H9 (cell line): ENCODE data around the gene GALNT2. TPM values are rescaled to one million over a fixed set of nuclear protein-coding genes. Genes with fewer than 3 reads are reported as not detected.

Source experiments
- DNase-seq: peaks from one replicate; pipeline ENCODE4 v3.0.0-alpha.2; 2017
- H2AFZ ChIP-seq: one replicate; pipeline ENCODE4 v1.6.1; 2013; ENCODE audit warnings: mild to moderate bottlenecking, low read length, control low read depth, moderate library complexity
- H2AK5ac ChIP-seq: 2 replicates; pipeline ENCODE4 v1.6.1; 2013; ENCODE audit warnings: low read length, control low read depth, mixed read lengths; ENCODE audit not compliant: insufficient read length
- H2BK120ac ChIP-seq: one replicate; pipeline ENCODE4 v1.6.1; 2013; ENCODE audit warnings: low read depth, mild to moderate bottlenecking, low read length, control low read depth, inconsistent platforms; ENCODE audit not compliant: poor library complexity, severe bottlenecking
- H2BK12ac ChIP-seq: 2 replicates; pipeline ENCODE4 v1.6.1; 2013; ENCODE audit warnings: low read length, control low read depth, mixed read lengths, low read depth; ENCODE audit not compliant: insufficient read length
- H2BK15ac ChIP-seq: 2 replicates; pipeline ENCODE4 v1.6.1; 2013; ENCODE audit warnings: low read depth, low read length, control low read depth
- H2BK20ac ChIP-seq: one replicate; pipeline ENCODE4 v1.6.1; 2013; ENCODE audit warnings: low read depth, mild to moderate bottlenecking, low read length, control low read depth, inconsistent platforms; ENCODE audit not compliant: poor library complexity, severe bottlenecking
- H2BK5ac ChIP-seq: 2 replicates; pipeline ENCODE4 v1.6.1; 2013; ENCODE audit warnings: low read length, control low read depth, mixed read lengths; ENCODE audit not compliant: insufficient read length
- H3K14ac ChIP-seq: 2 replicates; pipeline ENCODE4 v1.6.1; 2013; ENCODE audit warnings: low read length, control low read depth; ENCODE audit not compliant: insufficient read depth
- H3K18ac ChIP-seq: 2 replicates; pipeline ENCODE4 v1.6.1; 2013; ENCODE audit warnings: low read depth, mild to moderate bottlenecking, mixed read lengths, low read length, control low read depth; ENCODE audit not compliant: insufficient read length
- H3K23ac ChIP-seq: 2 replicates; pipeline ENCODE4 v1.6.1; 2013; ENCODE audit warnings: low read length, control low read depth, mixed read lengths, low read depth; ENCODE audit not compliant: insufficient read length
- H3K23me2 ChIP-seq: 2 replicates; pipeline ENCODE4 v1.6.1; 2013; ENCODE audit warnings: low read depth, mild to moderate bottlenecking, mixed read lengths, low read length, control low read depth; ENCODE audit not compliant: insufficient read length, poor library complexity, severe bottlenecking
- H3K27ac ChIP-seq: 2 replicates; pipeline ENCODE4 v1.5.1; 2013; ENCODE audit warnings: low read length, control low read depth, mixed read lengths, low read depth; ENCODE audit not compliant: insufficient read length
- H3K27me3 ChIP-seq: 2 replicates; pipeline ENCODE4 v1.6.1; 2013; ENCODE audit warnings: low read length, control low read depth, inconsistent platforms; ENCODE audit not compliant: insufficient read depth
- H3K4ac ChIP-seq: 2 replicates; pipeline ENCODE4 v1.6.1; 2013; ENCODE audit warnings: low read depth, mild to moderate bottlenecking, control low read depth, inconsistent platforms, low read length, moderate library complexity
- H3K4me1 ChIP-seq: 2 replicates; pipeline ENCODE4 v1.6.1; 2013; ENCODE audit warnings: low read length, control low read depth, inconsistent platforms; ENCODE audit not compliant: insufficient read depth
- H3K4me2 ChIP-seq: 2 replicates; pipeline ENCODE4 v1.6.1; 2013; ENCODE audit warnings: low read length, control low read depth, mixed read lengths; ENCODE audit not compliant: insufficient read length, insufficient read depth
- H3K56ac ChIP-seq: 2 replicates; pipeline ENCODE4 v1.6.1; 2013; ENCODE audit warnings: low read depth, mild to moderate bottlenecking, mixed read lengths, low read length, control low read depth; ENCODE audit not compliant: insufficient read length
- H3K79me1 ChIP-seq: 2 replicates; pipeline ENCODE4 v1.6.1; 2013; ENCODE audit warnings: low read depth, mild to moderate bottlenecking, moderate library complexity, low read length, control low read depth, inconsistent platforms; ENCODE audit not compliant: insufficient read depth, poor library complexity, severe bottlenecking
- H3K79me2 ChIP-seq: 2 replicates; pipeline ENCODE4 v1.6.1; 2013; ENCODE audit warnings: low read length, control low read depth, inconsistent platforms; ENCODE audit not compliant: insufficient read depth
- H3K9ac ChIP-seq: 2 replicates; pipeline ENCODE4 v1.6.1; 2013; ENCODE audit warnings: low read length, control low read depth, mixed read lengths; ENCODE audit not compliant: insufficient read length; ENCODE audit errors: extremely low read depth
- H3K9me3 ChIP-seq: one replicate; pipeline ENCODE4 v1.6.1; 2013; ENCODE audit warnings: low read depth, low read length, inconsistent platforms; ENCODE audit not compliant: control insufficient read depth
- H3T11ph ChIP-seq: one replicate; pipeline ENCODE4 v1.6.1; 2013; ENCODE audit warnings: mild to moderate bottlenecking, low read length, control low read depth, inconsistent platforms
- H4K20me1 ChIP-seq: one replicate; pipeline ENCODE4 v1.6.1; 2013; ENCODE audit not compliant: control insufficient read depth, insufficient read length, insufficient read depth
- H4K5ac ChIP-seq: 2 replicates; pipeline ENCODE4 v1.6.1; 2013; ENCODE audit warnings: low read depth, mild to moderate bottlenecking, mixed read lengths, low read length, control low read depth; ENCODE audit not compliant: insufficient read length
- H4K8ac ChIP-seq: replicated peaks from 2 replicates; pipeline ENCODE4 v1.6.1; 2013; ENCODE audit warnings: low read length, control low read depth, mixed read lengths, low read depth; ENCODE audit not compliant: insufficient read length
- H4K91ac ChIP-seq: 2 replicates; pipeline ENCODE4 v1.6.1; 2013; ENCODE audit warnings: low read depth, mild to moderate bottlenecking, moderate library complexity, mixed read lengths, low read length, control low read depth; ENCODE audit not compliant: insufficient read length
- H3K27ac Mint-ChIP-seq, 3 experiments: 2 replicates in 2 of 3; 3 replicates in 1 of 3; pipeline ENCODE4 v1.8.0; 2020 to 2021; ENCODE audit warnings: mixed read lengths in 3 of 3, mild to moderate bottlenecking in 1 of 3, moderate library complexity in 1 of 3
- H3K27me3 Mint-ChIP-seq: 2 replicates; pipeline ENCODE4 v1.8.0; 2021; ENCODE audit warnings: low read depth, mild to moderate bottlenecking, moderate library complexity, mixed read lengths
- H3K36me3 Mint-ChIP-seq, 3 experiments: 2 replicates in 2 of 3; 3 replicates in 1 of 3; pipeline ENCODE4 v1.8.0; 2020 to 2021; ENCODE audit warnings: low read depth in 3 of 3, mixed read lengths in 3 of 3; ENCODE audit not compliant: insufficient read depth in 1 of 3
- H3K4me1 Mint-ChIP-seq, 2 experiments: 2 replicates each; pipeline ENCODE4 v1.8.0; 2020; ENCODE audit warnings: mixed read lengths in 2 of 2
- H3K4me3 Mint-ChIP-seq, 2 experiments: 2 replicates in 1 of 2; 3 replicates in 1 of 2; pipeline ENCODE4 v1.8.0; 2020 to 2021; ENCODE audit warnings: mild to moderate bottlenecking in 2 of 2, mixed read lengths in 2 of 2, moderate library complexity in 1 of 2
- H3K9me3 Mint-ChIP-seq, 2 experiments: 2 replicates in 1 of 2; 3 replicates in 1 of 2; pipeline ENCODE4 v1.8.0; 2020; ENCODE audit warnings: mild to moderate bottlenecking in 2 of 2, mixed read lengths in 2 of 2, moderate library complexity in 1 of 2
- WGBS: extraction: QIAGEN DNeasy Blood & Tissue Kit; methylation state at CpG from one replicate; pipeline ENCODE4 v1.1.7; 2013; ENCODE audit warnings: missing lambda C conversion rate, low lambda C conversion rate, mixed read lengths; ENCODE audit not compliant: insufficient read length; ENCODE audit errors: extremely low coverage; 5-methylcytosine and 5-hydroxymethylcytosine counted together
- total RNA-seq: library from RNA; stranded (reverse); gene quantifications from 2 replicates; pipeline ENCODE4 v1.2.1, GENCODE V29; 2021
- TF ChIP-seq, protein P1 (sequence below): fragments of 200-600 bp; sonication (generic); conservative IDR thresholded peaks from 3 replicates; pipeline ENCODE4 v1.8.0; 2021; ENCODE audit warnings: antibody characterized with exemption, mild to moderate bottlenecking

Gene GALNT2
- total RNA-seq, 1 experiment from 2014 or later, result 57.6 TPM

DNA sequence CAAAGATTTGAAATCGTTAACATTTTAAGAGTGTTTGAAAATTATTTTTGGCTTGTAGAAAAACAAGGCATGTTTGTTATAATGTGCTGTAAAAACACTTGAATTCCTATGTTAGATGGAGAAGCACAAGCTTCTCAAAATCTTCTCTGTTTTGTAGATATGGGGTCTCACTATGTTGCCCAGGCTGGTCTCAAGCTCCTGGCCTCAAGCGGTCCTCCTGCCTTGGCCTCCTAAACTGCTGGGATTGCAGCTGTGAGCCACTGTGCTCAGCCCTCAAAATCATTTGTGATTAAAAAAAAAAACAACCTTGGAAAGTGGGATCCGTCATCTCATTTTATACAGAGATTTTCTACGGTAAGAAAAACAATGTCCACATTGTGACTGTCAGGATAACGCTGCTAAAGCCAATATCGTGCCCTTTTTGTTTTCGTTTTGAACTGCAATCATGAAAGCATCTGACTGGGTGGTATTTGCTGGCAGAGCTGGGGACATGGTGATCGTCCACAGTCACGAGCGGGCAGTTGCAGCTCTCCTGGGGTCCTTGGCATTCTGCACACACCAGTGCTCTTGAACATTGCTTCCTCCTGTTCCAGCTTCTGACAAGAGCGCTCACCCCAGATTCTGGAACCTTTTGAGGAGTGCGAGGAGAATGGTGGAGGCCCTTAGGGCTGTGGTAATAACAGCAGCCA is 246.6 kb downstream of the GALNT2 start:
- no peak for DNase-seq
- Histone ChIP-seq H3K23ac (no peak overlapping the region), H2BK12ac (no peak overlapping the region), H3K4me2 (no peak overlapping the region), H3K23me2 (peaks cover 3% of the 10 kb centered on the region), H3K79me1 (no peaks in the 10 kb centered on the region), H2BK20ac (no peak overlapping the region), H2BK120ac (no peak overlapping the region), H3K9ac (no peak overlapping the region), H2BK15ac (no peak overlapping the region), H3K27ac (no peak overlapping the region), H3K79me2 (no peaks in the 10 kb centered on the region), H4K5ac (no peak overlapping the region), H2AK5ac (no peak overlapping the region), H2BK5ac (no peak overlapping the region), H3K27me3 (no peaks in the 10 kb centered on the region), H3K18ac (no peak overlapping the region), H3K4me1 (no peaks in the 10 kb centered on the region), H4K20me1 (peaks cover 2% of the 10 kb centered on the region), H3K9me3 (no peaks in the 10 kb centered on the region), H3K14ac (no peak overlapping the region), H3T11ph (no peak overlapping the region), H4K91ac (no peak overlapping the region), H3K56ac (no peak overlapping the region), H4K8ac (no peak overlapping the region), H3K4ac (no peak overlapping the region), H2AFZ (no peak overlapping the region)
- TF ChIP-seq, protein P1, sequence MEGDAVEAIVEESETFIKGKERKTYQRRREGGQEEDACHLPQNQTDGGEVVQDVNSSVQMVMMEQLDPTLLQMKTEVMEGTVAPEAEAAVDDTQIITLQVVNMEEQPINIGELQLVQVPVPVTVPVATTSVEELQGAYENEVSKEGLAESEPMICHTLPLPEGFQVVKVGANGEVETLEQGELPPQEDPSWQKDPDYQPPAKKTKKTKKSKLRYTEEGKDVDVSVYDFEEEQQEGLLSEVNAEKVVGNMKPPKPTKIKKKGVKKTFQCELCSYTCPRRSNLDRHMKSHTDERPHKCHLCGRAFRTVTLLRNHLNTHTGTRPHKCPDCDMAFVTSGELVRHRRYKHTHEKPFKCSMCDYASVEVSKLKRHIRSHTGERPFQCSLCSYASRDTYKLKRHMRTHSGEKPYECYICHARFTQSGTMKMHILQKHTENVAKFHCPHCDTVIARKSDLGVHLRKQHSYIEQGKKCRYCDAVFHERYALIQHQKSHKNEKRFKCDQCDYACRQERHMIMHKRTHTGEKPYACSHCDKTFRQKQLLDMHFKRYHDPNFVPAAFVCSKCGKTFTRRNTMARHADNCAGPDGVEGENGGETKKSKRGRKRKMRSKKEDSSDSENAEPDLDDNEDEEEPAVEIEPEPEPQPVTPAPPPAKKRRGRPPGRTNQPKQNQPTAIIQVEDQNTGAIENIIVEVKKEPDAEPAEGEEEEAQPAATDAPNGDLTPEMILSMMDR, result no peak
- WGBS, result no CpG with 5 or more reads among the region's 12 CpGs
- peaks cover 2 to 3% of the 10 kb centered on the region in 2 experiments; a peak in 1 of 4 replicates for H3K4me1 Mint-ChIP-seq
- H3K4me3 Mint-ChIP-seq, result no peak overlapping the region
- no peak overlapping the region; a peak in 1 of 7 replicates for H3K27ac Mint-ChIP-seq
- H3K36me3 Mint-ChIP-seq, result no peaks in the 10 kb centered on the region
- H3K9me3 Mint-ChIP-seq, result no peaks in the 10 kb centered on the region
- no peaks in the 10 kb centered on the region; the same call in none of the 2 replicates for H3K27me3 Mint-ChIP-seq
